HG02938 (cell line): Measurements from ENCODE around the gene ABCA1.
A peak's percentile ranks its signal among the peaks of the same experiment; 100 is the strongest.
"Not testable (repeated sequence)": the region's sequence is repeated elsewhere in the genome, so short reads cannot be mapped to it uniquely, and the experiment has no call there.

Experiments used
- ATAC-seq: cut with Tn5 transposase; IDR thresholded peaks from one replicate; pipeline ENCODE4 v1.9.1; 2021; ENCODE audit warnings: mild to moderate bottlenecking, moderate library complexity; ENCODE audit not compliant: unreplicated experiment

ABCA1 gene

GRCh38 chr9:104951487-104951886, 23.5 kb upstream of the ABCA1 start:
- ATAC-seq = no peak

GRCh38 chr9:104950838-104951237, 22.9 kb upstream of the ABCA1 start:
- ATAC-seq = no peak

GRCh38 chr9:104948277-104948676, 20.3 kb upstream of the ABCA1 start:
- ATAC-seq = no peak

DNA sequence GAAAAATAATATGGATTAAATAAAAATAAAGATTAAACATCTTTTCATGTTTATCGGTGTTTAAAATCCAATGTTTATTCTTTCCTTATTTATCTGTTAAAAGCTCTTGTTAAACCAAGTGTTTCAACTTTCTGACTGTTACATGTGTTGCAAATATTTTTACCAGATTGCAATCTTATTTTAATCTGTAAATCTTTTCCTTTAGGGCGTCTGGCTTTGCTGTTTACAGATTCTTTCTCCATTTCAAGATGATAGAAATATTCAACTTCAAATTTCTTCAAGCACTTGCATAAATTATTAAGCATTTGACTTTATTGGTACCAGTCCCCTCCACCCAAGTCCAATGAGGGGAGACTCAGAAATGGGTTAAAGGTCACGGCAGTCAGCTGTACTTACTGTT, 16.9 kb upstream of the ABCA1 start:
- ATAC-seq = no peak

DNA sequence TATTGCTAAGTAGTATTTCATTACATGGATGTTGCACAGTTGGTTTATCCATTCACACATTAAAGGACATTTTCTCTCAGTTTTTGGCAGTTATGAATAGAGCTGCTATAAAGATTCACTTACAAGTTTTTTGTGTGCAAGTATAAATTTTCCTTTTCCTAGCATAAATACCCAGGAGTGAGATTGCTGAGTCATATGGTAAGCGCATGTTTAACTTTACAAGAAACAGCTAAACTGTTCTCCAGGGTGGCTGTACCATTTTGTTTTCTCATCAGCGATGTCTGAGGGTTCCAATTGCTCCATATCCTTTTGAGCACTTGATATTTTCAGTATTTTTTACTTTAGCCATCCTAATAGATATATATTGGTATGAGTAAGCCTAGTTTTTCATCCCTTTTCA, 16.4 kb upstream of the ABCA1 start:
- no peak for ATAC-seq

DNA sequence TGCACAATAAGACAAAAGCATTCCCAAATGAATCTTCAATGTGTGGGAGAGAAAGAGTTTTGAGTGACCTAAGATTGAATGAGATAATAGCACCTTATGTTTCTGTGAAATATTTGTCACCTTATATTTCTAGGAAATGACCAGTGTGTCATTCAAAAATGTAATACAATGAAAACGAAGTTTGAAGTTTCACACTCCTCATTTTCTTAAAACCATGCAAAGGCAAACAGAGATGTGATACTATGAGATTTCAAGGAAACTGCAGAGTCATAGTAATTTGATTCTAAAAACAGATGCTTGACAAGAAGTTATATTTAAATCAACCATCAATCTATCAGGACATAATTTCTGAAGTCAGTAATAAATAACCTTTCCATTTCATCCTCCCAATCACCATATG, 13.6 kb upstream of the ABCA1 start:
- no peak for ATAC-seq

DNA sequence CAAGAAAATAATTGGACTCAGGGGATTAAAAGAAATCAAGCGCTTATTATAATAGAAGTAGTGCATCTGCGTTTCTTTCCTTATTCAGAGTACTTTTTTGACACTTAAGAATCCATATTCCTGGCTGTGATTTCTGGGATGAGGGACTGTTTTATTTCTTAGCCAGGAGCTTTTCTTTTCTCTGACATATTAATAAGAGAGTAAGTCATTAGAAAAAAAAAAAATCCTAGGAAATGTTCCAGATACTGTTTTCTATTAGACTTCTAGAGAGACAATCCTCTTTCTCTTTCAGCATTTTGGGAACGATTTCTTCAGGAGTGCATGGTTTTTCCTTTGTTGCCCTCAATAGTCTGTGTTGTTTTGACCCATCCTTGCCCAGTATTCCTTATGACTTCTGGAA, 8.3 kb upstream of the ABCA1 start:
- no peak for ATAC-seq

DNA sequence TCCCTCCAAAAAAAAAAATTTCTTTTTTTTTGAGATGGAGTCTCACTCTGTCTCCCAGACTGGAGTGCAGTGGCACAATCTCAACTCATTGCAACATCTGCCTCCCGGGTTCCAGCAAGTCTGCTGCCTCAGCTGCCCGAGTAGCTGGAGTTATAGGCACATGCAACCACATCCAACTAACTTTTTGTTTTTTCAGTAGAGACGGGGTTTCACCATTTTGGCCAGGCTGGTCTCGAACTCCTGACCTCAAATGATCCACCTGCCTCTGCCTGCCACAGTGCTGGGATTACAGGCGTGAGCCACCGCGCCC, 7.5 kb upstream of the ABCA1 start:
- not testable (repeated sequence) for ATAC-seq

DNA sequence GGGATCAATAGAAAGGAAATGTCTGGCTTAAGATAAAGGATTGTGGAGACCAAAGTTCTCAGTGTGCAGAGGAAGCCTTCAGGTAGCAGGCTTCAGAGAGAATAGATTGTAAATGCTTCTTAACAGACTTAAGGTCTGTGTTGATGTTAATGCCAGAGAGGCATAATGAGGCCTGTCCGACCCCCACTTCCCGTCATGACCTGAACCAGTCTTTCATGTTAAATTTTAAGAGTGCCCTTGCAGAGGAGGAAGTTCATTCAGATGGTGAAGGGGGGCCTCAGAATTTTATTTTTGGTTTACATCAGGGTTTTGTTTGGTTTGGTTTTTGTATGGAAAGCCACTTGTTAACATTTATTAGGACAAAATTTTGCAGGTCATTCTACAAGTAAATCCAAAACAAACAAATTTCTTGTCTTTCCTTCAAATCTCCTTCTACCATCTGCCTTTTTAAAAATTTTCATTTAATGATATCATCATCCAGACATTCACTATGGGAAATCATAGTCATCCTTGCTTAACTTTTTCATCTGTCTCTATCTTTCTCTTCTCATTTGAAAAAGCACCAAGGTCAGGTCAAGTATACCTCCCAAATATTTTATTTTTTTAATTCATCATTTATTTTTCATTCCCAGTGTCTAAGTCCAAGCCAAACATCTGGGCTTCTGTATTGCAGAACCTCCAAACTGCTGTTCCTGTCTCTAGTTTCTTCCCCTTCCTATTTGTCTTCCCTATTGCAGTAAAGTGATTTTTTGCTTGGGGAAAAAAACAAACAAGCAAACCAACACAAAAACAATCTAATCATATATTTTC, 6.9 kb upstream of the ABCA1 start:
- no peak for ATAC-seq

GRCh38 chr9:104933091-104933490, 5.1 kb upstream of the ABCA1 start:
- not testable (repeated sequence) for ATAC-seq

GRCh38 chr9:104931256-104931655, 3.3 kb upstream of the ABCA1 start:
- ATAC-seq = no peak

DNA sequence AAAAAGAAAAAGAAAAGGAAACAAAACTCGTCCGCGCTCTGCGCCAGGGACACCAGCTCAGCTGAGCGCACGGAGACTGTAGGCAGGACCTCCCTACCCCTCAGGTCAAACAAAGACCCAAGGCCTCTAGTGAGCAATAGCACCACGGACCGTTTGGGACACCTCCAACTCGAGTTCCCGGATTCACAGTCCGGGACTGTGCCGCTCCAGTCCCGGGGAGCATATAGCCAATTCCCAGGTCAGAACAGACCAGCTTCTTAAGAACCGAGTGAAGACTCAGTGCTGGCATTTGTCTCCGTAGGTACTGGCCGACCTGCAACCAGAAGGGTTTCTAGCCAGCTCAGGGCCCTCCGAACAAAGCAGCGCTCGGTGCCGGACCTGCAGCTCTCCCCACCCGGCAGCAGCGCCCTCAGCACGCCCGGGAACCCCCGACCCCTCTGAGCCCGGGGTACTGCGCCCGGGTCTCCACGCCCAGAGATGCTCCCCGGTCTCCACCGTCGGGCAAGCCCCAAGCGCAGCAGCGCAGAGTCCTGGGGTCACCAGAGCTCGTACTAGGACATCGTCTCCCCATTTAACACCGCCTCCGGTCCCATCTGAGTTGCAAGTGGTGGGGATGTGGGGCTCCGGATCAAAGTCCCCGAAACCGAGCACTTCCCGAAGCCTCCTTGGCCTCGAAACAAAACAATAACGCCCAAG, 591 bp downstream of the ABCA1 start:
- no peak for ATAC-seq

GRCh38 chr9:104923740-104924139, 4.2 kb downstream of the ABCA1 start:
- peak; percentile 40 for ATAC-seq

DNA sequence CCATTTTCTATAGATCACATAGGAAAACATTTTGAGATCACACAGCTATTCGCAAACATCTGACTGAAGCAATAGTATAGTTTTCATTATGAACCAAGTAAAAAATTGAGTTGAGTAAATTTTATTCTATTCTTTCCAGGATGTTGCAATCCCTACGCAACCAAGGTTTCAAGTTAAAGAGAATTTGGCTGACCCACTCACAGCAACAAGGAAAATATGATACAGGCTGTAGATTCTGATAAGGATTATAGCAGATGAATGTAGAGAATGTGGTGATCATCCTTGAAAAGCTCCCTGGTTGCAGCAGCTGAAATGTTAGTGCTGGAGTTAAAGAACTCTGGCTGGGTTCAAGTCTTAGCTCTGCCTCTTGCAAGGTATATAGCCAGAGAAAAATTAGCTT, 4.7 kb downstream of the ABCA1 start:
- ATAC-seq = no peak

GRCh38 chr9:104922748-104923147, 5.2 kb downstream of the ABCA1 start:
- ATAC-seq = not testable (repeated sequence)

DNA sequence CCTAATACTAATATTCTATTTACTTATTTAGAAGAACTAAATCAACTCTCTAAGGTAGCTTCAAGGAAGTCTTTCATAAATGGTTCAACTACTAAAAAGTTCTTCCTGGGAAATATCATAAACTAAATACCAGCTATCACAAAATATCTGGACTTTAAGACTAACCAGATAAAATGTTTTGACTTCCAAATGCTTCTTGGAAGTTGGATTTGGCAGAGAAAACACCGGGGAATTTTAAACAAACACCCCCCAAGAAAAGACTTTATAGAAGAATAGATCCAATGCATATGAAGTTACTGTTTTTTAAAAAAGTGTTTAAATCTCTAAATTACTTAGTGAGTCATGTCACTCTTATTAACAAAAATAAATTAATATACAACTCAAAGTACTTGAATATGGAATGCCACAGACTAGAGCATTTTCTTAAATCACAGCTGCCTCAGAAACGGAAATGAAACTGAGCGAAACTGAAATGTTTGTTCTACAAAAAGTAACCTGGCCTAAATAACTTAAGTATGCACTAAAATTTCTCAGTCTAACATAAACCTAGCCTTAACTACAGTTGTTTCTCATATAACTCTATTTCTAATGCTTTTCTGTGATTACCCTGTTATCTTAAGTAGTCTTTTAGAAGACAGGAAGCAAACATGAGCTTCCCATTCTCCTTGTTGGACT, 6.8 kb downstream of the ABCA1 start:
- ATAC-seq = peak; percentile 80

DNA sequence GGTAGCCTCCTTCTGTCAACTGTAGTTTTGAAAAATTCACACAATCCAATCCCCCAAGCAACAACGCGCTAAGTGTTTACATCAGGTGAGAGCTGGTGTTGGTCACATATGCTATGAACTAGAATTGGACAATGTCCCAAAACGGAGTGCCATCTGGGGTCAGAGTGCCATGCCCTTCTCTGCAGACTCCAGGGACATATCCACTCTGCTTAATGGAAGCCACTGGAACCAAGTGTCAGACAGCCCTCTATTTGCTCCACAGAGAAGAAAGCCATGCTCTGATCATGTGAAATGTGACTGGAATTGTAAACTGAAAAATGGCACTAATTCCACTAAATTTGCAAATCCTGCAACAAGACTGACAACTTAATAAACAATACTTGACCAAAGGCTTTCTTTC, 12.2 kb downstream of the ABCA1 start:
- ATAC-seq = no peak

- no peak for ATAC-seq
These were observed 12.9 kb downstream of the ABCA1 start for GRCh38 chr9:104915049-104915448.

DNA sequence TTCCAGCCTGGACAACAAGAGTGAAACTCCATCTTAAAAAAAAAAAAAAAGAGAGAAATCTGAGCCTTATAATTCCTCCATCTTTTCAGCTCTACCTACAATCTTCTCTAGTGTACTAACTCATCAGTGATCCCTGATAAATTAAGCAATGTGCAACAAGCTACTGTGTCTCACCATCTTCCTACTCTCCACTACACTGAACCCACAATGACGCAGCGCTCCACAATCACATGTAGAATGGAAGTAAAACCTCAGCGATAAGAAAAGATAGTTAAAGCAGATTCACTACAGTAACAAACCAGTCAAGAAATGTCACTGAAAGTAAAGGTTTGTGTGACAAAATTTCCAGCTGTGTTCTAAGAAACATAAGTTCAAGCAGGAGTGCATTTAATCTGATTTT, 13.5 kb downstream of the ABCA1 start:
- ATAC-seq = no peak

DNA sequence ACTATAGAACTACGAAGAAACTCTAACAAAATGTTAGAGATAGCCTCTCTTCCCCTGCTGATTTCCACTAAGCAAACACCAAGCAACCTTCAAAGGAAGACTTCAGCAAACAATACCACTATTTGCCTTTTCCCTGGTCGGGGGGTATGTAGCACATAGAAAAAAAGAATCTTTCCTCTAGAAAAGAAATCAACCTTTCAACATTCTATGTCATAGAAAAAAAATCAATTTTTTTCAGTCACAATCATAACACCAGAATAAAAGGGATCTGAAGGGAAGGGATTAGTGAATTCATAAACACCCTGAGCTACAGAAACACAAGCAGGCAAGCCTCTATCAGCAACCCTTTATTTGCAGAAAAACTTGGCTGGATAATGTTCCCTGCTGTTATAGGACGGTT, 15.3 kb downstream of the ABCA1 start:
- no peak for ATAC-seq

DNA sequence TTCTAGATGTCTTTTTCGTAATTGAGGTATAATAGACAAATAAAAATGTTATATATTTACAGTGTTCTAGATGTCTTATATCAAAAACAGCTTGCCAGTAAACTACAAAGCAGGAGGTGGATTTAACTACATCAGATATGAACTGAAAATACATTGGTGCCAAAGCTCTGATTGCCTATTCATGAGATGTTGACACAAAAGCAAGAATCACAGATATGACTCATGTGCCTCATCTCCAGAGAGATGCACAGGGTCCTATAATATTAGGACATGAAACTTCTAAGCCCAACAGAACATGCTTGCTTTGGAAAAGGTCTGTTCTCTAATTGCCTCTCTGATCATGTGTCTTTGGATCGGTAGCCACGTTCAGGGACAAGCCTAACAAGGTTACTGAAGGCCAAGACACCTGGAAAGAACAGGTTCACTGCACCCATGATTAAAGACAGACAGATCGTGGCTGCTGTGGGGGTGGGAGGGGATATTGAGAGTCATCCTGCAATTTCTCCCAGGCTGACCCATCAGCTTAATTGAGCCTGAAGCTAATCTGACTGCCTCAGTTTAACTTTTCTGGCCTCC, 16.8 kb downstream of the ABCA1 start:
- ATAC-seq = no peak
